Measurements from ENCODE around the gene WDR72.

The WDR72 gene

DNA sequence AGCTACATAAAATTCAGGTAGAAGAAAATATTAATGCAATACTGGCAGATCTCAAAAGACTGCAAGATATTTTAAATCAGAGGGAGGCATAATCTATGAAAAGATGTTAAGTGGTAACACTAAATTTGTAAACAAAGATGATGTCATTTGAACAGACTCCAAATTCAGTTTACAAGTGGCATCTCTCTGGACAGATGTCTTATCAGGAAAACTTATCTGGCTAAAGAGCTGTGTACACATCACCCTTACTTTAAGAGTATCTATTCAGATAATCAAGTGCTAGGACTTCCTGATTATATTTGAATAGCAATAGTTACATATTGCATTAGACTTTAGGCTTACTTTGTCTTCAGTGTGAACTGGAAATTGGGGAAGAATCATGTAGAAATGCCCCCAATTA is 231.5 kb downstream of the WDR72 start:
- no peak for DNase-seq

DNA sequence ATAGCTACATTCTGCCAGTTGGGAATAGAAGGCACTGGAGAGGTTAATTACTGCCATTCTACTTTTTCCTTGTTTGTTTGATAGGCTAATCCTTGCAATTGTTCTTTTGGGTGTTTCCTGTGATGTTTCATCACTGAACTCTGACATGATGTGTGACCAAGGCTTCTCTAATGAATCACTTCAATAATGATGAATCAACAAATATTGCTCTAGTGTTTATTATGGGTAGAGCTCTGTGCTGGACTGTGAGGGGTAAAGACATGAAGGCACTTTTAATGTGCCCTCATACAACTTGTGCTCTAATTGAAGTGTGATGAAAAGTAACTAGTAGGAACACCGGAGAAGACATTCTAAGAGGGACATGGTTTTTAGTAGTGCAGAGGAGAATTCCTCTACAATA is 233.6 kb downstream of the WDR72 start:
- DNase-seq = no peak

DNA sequence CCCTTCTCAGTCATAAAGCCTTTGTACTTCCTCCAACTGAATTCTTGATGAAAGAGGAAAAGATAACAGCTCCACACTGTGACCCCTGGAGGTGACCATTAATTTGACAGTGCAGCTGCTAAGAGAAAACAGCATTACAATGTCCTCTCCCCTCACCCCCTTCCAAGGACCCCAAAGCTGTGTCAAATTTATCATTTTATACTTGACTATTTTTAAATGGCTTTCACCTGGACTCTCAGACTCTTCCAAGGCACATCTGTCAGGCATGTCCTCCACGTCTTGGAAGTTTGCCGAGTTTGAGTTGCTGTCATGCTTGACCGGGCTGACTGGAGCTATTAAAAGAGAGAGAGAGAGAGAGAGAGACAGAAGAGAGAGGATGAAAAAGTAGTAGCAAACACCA is 236.5 kb downstream of the WDR72 start:
- no peak for DNase-seq

DNA sequence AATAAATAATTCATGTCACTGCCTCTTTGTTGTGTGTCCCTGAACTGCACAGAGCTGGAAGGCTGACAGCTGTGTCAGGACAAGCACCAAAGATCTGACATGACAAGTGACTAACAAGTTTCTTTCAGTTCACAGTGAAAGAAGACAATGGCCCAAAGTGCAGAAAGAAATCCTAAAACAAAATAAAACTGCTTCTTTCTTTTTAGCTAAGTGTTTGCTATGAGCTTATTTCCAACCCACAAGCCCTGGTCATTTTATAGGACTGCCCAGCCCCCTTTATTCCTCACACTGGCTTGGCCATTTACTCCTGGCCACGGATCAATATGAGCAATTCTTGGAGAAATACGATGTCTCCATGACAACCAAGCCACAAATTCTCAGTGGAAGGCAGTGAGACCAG is 238.5 kb downstream of the WDR72 start:
- DNase-seq = no peak

DNA sequence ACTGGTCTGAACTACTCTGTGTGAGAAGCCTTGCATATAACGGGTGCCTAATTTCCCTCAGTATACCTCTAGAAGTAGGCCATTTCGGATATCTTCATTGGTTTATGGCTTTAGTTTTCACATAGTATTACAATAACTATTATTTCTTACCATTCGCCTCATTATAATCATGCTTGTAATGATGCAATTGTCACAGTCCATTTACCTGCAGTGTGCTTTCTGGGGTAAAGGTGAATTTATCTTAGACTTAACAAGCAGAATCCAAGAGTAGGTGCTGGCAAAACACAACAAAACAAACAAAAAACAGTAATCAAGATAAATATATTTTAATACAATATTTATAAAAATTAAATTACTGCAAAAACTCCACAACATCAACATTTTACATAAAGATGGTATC is 246.0 kb downstream of the WDR72 start:
- no peak for DNase-seq

DNA sequence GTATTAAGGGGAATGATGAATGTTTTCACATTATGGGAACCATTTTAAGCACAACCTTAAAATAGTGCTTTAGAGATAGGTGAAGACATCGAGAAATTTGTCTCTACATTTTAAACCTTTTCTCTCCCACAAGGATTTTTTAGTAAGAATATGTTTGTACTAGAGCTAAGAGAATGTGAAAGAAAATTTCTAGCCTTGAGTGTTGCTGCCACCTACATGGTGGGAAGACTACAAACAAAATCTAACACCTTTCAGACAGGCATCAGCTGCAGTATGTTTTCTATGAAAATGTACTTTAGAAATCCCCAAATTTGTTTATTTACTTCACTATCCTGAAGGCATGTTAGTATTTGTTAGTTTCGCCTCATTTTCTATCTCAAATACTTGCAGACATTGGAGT is 247.4 kb downstream of the WDR72 start:
- no peak for DNase-seq

DNA sequence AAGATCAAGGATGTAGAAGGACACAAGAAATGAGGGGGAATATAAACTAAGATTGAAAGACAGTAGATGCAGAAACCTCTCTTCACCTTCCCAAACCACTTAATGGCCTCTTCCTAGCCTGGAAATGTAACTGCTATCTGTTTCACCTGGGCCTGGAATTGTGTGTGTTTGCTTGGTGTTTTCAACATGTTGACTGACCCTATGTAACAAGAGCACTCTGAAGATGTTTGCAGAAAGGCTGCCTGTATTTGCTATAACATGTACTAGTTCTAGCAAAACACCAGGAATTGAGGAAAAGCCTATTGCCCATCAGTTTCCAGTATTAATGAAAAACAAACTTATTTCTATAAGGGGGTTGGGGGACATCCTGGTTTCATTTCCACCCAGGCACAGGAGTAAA is 248.3 kb downstream of the WDR72 start:
- no peak for DNase-seq

DNA sequence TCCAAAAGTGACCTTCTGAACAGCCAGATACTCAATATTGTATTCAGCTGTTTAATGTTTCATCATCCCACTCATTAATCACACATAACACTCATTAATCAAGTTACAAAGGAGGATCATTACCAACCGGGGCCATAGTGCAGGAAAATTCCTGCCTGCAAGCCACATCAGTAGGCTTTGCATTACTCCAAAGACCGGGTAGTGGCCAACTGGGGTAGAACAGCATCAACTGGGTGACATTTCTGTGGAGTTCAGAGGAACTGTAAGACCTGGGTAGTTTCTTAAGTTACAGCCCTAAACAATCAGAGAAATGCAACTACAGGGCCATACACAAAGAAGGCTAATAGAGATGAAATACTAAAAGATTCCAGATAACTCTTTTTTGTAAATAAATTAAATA is 253.1 kb downstream of the WDR72 start:
- DNase-seq = no peak

DNA sequence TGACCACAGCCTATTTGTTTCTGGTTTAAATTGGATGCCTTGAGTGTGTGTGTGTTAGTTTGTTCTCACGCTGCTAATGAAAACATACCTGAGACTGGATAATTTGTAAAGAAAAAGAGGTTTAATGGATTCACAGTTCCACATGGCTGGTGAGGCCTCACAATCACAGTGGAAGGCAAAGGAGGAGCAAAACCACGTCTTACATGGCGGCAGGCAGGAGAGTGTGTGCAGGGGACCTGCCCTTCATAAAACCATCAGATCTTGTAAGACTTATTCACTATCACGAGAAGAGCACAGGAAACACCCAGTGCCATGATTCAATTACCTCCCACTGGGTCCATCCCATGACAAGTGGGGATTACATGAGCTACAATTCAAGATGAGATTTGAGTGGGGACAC is 260.5 kb downstream of the WDR72 start:
- no peak for DNase-seq

DNA sequence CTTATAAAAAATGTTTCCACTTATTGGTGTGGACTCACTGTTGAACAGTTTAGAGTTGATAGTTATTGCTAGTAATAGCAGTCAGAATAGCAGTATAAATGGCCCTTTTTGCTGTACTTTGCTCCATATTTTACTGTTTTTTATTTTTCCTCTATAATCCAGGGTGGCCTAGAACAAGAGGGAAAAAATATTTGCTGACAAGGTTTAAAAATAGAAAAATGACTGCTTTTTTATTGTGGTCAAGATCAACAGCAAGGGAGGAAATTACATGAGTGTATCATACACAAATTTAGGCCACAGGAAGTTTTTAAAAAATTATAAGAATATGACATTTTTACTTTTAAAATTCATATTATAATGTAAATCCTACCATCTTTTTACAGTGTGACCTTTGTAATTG is 269.1 kb downstream of the WDR72 start:
- no peak for DNase-seq

DNA sequence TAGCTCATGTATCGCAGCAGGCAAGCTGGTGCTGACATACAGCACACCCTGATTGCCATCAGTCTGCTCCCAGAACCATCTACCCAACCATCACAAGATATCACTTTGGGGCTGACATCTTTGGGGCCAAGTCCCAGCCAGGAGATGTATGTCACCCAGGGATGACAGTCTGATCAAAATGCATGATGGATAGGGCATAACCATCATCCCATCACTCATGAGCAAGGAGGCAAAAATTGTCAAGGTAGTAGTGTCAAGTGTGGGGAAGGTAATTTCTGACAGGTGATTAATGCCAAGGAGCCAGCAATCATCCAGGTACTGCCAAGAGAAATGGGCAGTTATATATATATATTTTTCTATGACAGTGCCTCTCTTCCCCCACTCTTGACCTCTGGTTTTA is 277.4 kb downstream of the WDR72 start:
- DNase-seq = no peak

DNA sequence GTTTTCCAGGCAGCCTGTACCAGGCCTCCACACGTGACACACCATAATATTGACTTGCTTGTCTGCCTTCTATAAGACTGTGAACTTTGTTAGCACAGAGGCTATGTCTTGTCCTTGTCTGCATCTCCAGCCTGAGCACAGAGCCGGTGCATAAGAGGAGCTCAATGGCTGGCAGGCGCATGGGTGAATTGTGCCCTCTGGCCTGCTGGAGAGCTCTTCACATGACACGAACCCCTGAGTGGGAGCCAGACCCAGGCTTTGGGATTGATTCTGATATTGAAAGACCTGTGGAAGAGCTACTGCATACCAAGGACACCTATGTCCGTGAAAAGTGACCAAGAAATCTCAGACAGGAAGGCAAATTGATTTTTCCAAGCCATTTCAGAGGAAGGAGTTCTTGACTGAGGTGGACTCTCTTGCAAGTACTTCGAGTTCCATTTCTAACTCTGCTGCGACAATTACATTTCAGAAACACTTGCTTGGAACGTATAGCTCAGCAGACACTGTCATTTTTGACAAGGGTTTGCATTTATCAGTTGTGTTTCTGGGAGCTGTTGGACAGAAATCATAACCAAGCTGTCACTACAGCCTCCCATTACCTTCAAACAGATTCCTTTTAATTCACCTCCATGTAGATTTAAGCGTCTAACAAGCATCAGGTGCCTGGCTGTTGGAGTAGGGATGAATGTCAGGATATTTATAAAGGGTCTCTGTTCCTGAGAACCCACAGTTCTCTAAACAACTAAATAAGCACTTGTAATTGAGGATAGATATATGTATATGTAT is 281.3 kb downstream of the WDR72 start:
- no peak for DNase-seq

DNA sequence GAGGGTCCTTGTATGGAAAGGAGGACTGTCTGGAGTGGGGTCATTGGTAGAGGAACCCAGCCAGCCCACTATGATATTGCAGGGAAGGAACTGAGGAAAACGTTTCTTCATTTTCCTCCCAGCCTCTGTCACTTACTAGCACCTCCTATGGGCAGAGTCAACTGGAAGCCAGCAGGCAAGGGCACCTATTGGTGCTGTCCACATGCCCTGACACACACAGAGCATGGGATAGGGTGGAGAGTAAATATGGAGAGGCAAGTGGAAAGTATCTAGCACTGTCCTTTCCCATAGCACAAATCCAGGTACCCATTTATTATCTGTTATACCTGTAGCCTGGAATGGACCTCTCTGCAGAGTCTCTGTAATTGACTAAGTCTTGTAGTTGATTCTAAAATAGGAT is 285.6 kb downstream of the WDR72 start:
- DNase-seq = no peak

DNA sequence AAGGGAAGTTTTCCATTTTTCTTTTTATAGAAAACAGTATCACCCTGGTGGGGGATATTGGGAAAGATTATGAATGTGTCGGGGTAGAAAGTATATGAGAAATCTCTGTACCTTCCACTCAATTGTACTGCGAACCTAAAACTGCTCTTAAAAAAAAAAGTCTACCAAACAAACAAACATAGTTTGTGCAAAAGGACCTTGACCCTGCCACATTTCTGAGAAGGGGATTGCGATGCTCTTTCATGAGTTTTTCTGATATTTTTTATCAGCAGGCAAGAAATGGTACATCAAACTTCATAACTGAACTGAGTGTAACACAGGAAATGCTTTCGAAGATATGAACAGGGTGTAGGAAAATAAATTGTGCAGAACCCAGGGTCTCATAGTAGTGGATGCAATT is 286.0 kb downstream of the WDR72 start:
- no peak for DNase-seq

DNA sequence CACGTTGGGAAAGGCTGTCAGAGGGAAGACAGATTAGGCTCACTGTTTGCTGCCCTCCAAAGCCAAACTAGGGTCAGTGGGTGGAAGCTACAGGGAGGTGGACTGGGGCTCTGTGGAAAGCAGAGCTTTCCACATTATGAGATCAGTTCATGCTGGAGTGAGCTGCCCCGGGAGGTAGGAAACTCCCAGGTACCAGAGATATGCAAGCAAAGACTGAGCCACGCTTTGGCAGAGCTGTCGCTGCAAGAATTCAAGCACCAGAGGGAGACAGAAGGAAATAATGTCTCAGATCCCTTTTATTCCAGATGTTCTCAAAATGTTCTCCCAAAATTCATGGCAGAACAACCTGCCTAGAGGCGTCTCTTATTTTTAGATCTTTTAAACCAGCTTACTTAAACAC is 286.6 kb downstream of the WDR72 start:
- DNase-seq = no peak

DNA sequence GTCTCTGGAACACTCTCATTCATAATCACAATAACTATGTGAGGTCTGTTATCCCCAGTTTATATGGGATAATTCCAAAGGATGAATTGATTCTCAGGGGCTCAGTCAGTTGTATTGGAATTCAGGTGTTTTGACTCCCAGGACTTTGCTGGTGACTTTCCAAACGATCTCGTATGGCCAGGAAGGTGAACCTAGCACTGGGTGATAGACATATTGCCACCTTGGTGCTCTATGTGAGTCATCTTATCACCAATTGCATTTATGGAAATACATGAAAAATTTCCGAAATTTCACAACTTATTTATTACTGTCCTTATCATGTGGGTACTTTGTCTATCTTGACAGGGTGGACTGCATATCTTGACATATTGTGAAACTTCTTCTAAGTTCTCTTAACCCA is 287.3 kb downstream of the WDR72 start:
- no peak for DNase-seq

DNA sequence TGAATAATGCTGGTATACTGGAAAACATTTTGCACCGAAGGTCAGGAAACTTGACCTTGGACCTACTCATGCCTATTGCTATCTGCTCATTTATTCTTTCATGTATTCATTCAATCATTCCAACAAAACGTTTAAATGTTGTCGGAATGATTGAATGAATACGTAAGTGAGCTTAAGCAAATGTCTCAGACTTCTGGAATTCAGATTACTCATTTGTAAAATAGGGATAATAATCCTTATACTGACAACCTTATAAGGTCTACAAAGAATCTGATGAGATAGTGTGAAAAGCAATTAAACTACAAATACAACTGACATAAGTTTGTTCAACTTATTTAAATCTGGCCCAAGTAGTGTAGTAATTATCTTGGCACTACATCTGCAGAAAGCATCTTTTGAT is 288.7 kb downstream of the WDR72 start:
- no peak for DNase-seq

DNA sequence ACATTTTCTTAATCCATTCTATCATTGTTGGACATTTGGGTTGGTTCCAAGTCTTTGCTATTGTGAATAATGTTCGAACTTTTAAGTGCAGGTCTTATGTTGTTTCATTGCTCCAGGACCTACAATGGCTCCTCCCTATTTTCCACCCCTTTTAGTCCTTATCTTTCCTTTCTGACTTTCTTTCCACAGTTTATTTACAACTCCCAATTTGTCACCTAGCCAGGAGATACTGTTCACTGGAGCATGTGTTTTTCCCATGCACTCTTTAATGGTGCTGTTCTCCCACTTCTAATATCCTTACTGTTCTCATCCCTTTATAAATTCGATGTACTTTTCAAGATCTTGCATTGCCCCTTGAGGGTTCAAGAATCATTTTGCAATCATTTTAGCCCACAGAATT is 290.0 kb downstream of the WDR72 start:
- no peak for DNase-seq

All from stimulated activated CD4-positive, alpha-beta T cell treated with anti-CD3 and anti-CD28 coated beads, Interleukin-12 subunit alpha, Interleukin-12 subunit beta, amount 100 ng/mL, for 4 hours (primary cell).